ENCODE results near the gene CST9. TPM values are rescaled to one million over a fixed set of nuclear protein-coding genes. Genes with fewer than 3 reads are reported as not detected.

Gene CST9
- total RNA-seq, 1 donor from 2014 or later: not detected

DNA sequence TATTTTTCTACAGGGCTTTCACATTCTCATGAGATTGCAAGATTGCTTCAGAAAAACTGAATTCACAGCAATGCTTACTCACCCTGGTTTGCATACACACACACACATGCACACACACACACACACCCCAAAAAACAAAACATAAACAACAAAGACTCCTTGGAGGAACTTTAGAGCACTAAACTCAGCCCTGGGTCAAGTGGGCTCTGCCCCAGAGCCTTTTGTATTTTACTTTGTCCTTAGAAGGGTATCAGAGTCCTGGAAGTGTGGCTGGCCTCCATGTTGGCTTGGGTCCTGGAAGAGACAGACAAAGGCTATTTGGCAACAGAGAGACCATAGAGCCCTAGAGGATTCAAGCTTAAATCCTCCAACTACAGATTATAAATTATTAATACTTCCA, 8.0 kb upstream of the CST9 start:
- Mint-ChIP-seq H3K9me3 (peaks cover 4% of the 10 kb centered on the region), H3K4me3 (no peak overlapping the region), H3K4me1 (ENCODE audit: unreplicated experiment) (no peaks in the 10 kb centered on the region), H3K36me3 (no peaks in the 10 kb centered on the region), H3K27ac (no peak overlapping the region), H3K27me3 (peaks cover 14% of the 10 kb centered on the region)
- DNase-seq (ENCODE audit: extremely low spot score, unreplicated experiment): no peak
- TF ChIP-seq, protein P1, sequence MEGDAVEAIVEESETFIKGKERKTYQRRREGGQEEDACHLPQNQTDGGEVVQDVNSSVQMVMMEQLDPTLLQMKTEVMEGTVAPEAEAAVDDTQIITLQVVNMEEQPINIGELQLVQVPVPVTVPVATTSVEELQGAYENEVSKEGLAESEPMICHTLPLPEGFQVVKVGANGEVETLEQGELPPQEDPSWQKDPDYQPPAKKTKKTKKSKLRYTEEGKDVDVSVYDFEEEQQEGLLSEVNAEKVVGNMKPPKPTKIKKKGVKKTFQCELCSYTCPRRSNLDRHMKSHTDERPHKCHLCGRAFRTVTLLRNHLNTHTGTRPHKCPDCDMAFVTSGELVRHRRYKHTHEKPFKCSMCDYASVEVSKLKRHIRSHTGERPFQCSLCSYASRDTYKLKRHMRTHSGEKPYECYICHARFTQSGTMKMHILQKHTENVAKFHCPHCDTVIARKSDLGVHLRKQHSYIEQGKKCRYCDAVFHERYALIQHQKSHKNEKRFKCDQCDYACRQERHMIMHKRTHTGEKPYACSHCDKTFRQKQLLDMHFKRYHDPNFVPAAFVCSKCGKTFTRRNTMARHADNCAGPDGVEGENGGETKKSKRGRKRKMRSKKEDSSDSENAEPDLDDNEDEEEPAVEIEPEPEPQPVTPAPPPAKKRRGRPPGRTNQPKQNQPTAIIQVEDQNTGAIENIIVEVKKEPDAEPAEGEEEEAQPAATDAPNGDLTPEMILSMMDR (conservative IDR thresholded peaks at IDR 0.05): no peak

DNA sequence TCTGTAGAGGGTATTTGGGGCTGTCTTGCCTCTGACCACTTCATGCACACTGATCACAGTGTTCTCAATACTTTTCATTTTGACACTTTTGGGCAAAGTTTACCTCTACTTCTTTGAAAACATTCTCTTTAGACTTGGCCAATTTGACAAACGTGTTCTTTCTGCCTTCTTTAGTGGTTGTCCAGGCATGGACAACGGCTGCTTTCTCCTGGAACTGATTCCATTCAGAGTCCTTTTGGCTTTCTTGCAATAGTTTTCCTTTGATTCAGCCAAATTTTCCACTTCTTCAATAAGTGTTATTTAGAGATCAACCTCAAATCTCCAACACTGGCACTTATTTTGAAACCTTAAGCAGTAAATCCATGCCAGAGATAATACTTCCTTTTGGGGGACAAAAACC, 6.7 kb upstream of the CST9 start:
- H3K9me3 Mint-ChIP-seq: peaks cover 4% of the 10 kb centered on the region

DNA sequence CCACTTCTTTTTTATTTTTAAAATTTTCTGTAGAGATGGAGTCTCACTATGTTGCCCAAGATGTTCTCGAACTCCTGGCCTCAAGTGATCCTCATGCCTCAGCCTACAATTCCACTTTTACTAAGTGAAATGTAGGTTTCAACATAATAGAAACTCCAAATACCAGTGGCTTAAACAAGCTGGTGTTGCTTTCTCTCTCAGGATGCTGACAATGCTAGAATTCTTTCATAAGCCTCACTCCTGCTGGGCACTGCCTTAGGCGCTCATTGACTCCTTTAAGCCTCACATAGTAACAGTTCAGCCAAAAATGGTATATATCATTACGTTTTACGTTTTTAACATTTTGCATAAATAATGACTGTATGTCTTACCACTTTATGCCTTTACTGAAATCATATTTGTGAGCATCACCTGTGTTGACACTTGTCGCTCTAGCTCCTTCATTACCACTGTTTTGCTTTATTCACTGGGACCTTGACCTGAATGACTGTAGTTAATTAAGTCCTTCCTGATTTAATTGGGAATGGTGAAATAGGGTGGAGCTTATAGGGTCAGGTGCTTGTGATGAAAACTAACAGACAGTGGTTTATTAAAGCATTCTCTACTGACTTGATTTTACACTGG, 3.9 kb upstream of the CST9 start:
- TF ChIP-seq, protein P1 (conservative IDR thresholded peaks at IDR 0.05): no peak
- Mint-ChIP-seq H3K9me3 (peaks cover 4% of the 10 kb centered on the region), H3K36me3 (no peaks in the 10 kb centered on the region), H3K27ac (no peak overlapping the region), H3K4me3 (no peak overlapping the region), H3K4me1 (ENCODE audit: unreplicated experiment) (no peaks in the 10 kb centered on the region), H3K27me3 (peaks cover 3% of the 10 kb centered on the region)
- DNase-seq (ENCODE audit: extremely low spot score, unreplicated experiment): no peak

More for the DNA sequence above, 6.7 kb upstream of the CST9 start:
- peaks cover 5% of the 10 kb centered on the region for H3K27me3 Mint-ChIP-seq
- H3K4me1 Mint-ChIP-seq (ENCODE audit: unreplicated experiment): no peaks in the 10 kb centered on the region
- DNase-seq (ENCODE audit: extremely low spot score, unreplicated experiment): no peak
- H3K27ac Mint-ChIP-seq: no peak overlapping the region
- no peak overlapping the region for H3K4me3 Mint-ChIP-seq
- TF ChIP-seq, protein P1 (conservative IDR thresholded peaks at IDR 0.05): no peak
- no peaks in the 10 kb centered on the region for H3K36me3 Mint-ChIP-seq

DNA sequence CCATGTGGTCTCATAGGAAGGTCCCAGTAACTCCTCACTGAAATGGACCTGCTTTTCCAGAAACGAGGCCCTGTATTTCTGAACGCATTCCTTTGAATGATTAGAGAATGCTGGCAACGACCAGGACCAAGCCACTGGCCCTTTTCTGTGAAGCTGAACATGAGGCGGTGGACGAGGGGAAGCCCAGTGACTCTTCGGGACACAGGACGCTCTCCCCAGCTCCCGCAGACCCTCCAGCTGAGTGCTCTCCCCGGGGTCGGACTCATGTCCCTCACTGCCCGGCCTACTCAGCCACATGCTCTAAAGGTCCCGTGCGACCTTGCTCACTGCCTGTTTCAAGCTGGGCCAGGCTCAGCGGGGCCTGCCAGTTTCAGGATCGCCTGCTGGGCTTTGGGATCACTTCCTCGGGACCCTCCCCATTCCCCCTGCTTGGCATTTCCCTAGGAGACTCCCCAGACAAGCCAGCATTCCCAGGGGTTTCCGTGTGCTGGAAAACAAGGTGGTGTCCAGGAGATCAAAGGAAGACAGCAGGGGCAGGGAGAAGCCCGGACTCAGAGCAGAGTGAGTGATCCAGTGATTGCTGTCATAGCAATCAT, 2.6 kb upstream of the CST9 start:
- no peak for DNase-seq (ENCODE audit: extremely low spot score, unreplicated experiment)
- H3K4me1 Mint-ChIP-seq (ENCODE audit: unreplicated experiment): no peaks in the 10 kb centered on the region
- H3K4me3 Mint-ChIP-seq: no peak overlapping the region
- peaks cover 7% of the 10 kb centered on the region for H3K27me3 Mint-ChIP-seq
- no peaks in the 10 kb centered on the region for H3K36me3 Mint-ChIP-seq
- TF ChIP-seq, protein P1 (conservative IDR thresholded peaks at IDR 0.05): no peak
- H3K27ac Mint-ChIP-seq: no peak overlapping the region
- peaks cover 4% of the 10 kb centered on the region for H3K9me3 Mint-ChIP-seq

DNA sequence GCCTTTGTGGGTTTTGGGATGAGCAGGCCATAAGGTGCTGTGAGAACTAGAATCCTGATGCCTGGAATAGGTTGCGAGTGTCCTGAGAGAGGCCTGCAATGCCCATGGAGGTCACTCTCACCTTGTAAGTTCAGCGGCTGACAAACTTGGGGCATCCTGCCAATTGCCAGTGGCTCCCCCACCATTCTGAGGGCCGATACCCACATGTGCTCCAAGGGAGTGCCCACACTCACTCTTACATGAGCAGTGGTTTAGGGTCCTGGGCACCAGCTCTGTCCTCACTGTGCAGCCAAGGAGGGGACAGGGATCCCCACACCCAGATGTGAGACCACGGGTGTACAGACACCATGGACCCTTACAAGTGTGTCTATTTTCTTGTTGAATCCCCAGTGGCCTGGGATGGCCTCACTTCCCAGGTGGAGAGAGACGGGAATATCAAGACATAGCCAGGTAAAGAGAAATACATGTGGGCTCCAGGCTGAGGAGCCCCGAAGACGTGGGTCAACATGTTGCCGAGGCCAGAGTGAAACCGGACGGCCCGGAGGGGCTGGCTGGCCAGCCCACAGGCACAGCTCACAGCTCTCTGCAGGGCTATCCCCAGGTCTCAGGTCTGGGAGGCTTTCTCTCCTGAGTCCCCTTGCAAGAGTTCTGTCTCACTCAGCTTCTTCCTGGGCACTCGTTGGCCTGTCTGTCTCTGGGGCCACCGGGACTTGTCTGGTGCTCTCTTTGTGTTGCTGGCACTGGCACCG, 2.0 kb upstream of the CST9 start:
- Mint-ChIP-seq H3K4me3 (no peak overlapping the region), H3K27me3 (peaks cover 7% of the 10 kb centered on the region)

More for the DNA sequence above, 2.0 kb upstream of the CST9 start:
- no peaks in the 10 kb centered on the region for H3K4me1 Mint-ChIP-seq (ENCODE audit: unreplicated experiment)
- H3K36me3 Mint-ChIP-seq: no peaks in the 10 kb centered on the region
- no peak overlapping the region for H3K27ac Mint-ChIP-seq
- peaks cover 4% of the 10 kb centered on the region for H3K9me3 Mint-ChIP-seq
- no peak for DNase-seq (ENCODE audit: extremely low spot score, unreplicated experiment)
- TF ChIP-seq, protein P1 (conservative IDR thresholded peaks at IDR 0.05): no peak
